A549 (cell line): ENCODE results near the gene IL5RA.

Experiments used
- BHLHE40 ChIP-seq: IDR thresholded peaks from 2 replicates; pipeline ENCODE4 v1.6.1; 2012; ENCODE audit warnings: low read depth, low read length, inconsistent platforms
- CEBPB ChIP-seq, 2 experiments: fragments of >200 bp in 1 of 2; sonication (Bioruptor Twin) in 1 of 2; formaldehyde crosslinking in 1 of 2; IDR thresholded peaks; 2 replicates each; pipeline ENCODE4 v1.6.1; 2012 to 2016
- CHD4 ChIP-seq: fragments of 200-600 bp; sonication (generic); IDR thresholded peaks from 2 replicates; pipeline ENCODE4 v1.6.1; 2016; ENCODE audit warnings: antibody characterized with exemption, mild to moderate bottlenecking, borderline replicate concordance
- EHMT2 ChIP-seq: fragments of 200-600 bp; sonication (generic); IDR thresholded peaks from 2 replicates; pipeline ENCODE4 v1.6.1; 2016; ENCODE audit warnings: antibody characterized with exemption, low read depth, mild to moderate bottlenecking, moderate library complexity
- KDM1A ChIP-seq: fragments of 200-600 bp; sonication (generic); IDR thresholded peaks from 2 replicates; pipeline ENCODE4 v1.6.1; 2016; ENCODE audit warnings: low read depth, mild to moderate bottlenecking
- KDM5A ChIP-seq: fragments of 200-600 bp; sonication (generic); IDR thresholded peaks from 2 replicates; pipeline ENCODE4 v1.6.1; 2016; ENCODE audit warnings: antibody characterized with exemption, mild to moderate bottlenecking
- MAZ ChIP-seq: fragments of 150-350 bp; IDR thresholded peaks from 2 replicates; pipeline ENCODE4 v1.6.1; 2014; ENCODE audit warnings: antibody characterized with exemption, low read depth, low read length, borderline replicate concordance
- POLR2A ChIP-seq: IDR thresholded peaks from 2 replicates; pipeline ENCODE4 v1.6.1; 2012; ENCODE audit warnings: mild to moderate bottlenecking, low read length
- RAD21 ChIP-seq, 2 experiments: fragments of >200 bp in 1 of 2; sonication (Bioruptor Twin) in 1 of 2; formaldehyde crosslinking in 1 of 2; IDR thresholded peaks in 1 of 2; conservative IDR thresholded peaks in 1 of 2; 2 replicates in 1 of 2; 3 replicates in 1 of 2; pipeline ENCODE4 v1.6.1; 2012 to 2018; ENCODE audit warnings: inconsistent platforms in 1 of 2
- TF ChIP-seq, protein P1 (sequence below): fragments of >200 bp; sonication (Bioruptor Twin); formaldehyde crosslinking; IDR thresholded peaks from 3 replicates; pipeline ENCODE4 v1.5.1; 2016
- TF ChIP-seq, protein P2 (sequence below): fragments of 450-650 bp; IDR thresholded peaks from 2 replicates; pipeline ENCODE4 v1.6.1; 2014; ENCODE audit warnings: antibody characterized with exemption
- TF ChIP-seq, protein P3 (sequence below): fragments of 200-600 bp; sonication (generic); IDR thresholded peaks from 2 replicates; pipeline ENCODE4 v1.6.1; 2016; ENCODE audit warnings: antibody characterized with exemption, mild to moderate bottlenecking, moderate library complexity

DNA sequence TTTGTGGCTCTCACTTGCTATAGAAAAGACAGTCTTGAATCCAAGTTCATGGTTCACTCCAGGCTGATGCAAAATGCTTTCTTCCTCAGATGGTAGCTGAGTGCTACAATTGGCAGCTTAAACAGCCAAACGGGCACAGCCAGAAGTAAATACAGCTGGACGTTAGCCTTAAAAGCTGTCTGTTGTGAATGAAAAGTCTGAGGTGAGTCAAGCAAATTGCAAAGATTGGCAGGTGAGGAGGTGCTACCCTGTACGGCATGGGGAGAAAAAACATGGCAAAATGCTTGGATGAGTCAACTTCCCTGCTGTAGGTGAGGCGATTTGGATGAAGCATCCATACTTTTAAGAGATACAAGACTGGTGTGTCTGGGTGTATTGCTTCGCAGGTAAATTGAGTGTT is 40.5 kb downstream of the IL5RA start:
- TF ChIP-seq, protein P1, sequence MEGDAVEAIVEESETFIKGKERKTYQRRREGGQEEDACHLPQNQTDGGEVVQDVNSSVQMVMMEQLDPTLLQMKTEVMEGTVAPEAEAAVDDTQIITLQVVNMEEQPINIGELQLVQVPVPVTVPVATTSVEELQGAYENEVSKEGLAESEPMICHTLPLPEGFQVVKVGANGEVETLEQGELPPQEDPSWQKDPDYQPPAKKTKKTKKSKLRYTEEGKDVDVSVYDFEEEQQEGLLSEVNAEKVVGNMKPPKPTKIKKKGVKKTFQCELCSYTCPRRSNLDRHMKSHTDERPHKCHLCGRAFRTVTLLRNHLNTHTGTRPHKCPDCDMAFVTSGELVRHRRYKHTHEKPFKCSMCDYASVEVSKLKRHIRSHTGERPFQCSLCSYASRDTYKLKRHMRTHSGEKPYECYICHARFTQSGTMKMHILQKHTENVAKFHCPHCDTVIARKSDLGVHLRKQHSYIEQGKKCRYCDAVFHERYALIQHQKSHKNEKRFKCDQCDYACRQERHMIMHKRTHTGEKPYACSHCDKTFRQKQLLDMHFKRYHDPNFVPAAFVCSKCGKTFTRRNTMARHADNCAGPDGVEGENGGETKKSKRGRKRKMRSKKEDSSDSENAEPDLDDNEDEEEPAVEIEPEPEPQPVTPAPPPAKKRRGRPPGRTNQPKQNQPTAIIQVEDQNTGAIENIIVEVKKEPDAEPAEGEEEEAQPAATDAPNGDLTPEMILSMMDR = no peak
- TF ChIP-seq, protein P2, sequence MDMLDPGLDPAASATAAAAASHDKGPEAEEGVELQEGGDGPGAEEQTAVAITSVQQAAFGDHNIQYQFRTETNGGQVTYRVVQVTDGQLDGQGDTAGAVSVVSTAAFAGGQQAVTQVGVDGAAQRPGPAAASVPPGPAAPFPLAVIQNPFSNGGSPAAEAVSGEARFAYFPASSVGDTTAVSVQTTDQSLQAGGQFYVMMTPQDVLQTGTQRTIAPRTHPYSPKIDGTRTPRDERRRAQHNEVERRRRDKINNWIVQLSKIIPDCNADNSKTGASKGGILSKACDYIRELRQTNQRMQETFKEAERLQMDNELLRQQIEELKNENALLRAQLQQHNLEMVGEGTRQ = no peak
- TF ChIP-seq, protein P3, sequence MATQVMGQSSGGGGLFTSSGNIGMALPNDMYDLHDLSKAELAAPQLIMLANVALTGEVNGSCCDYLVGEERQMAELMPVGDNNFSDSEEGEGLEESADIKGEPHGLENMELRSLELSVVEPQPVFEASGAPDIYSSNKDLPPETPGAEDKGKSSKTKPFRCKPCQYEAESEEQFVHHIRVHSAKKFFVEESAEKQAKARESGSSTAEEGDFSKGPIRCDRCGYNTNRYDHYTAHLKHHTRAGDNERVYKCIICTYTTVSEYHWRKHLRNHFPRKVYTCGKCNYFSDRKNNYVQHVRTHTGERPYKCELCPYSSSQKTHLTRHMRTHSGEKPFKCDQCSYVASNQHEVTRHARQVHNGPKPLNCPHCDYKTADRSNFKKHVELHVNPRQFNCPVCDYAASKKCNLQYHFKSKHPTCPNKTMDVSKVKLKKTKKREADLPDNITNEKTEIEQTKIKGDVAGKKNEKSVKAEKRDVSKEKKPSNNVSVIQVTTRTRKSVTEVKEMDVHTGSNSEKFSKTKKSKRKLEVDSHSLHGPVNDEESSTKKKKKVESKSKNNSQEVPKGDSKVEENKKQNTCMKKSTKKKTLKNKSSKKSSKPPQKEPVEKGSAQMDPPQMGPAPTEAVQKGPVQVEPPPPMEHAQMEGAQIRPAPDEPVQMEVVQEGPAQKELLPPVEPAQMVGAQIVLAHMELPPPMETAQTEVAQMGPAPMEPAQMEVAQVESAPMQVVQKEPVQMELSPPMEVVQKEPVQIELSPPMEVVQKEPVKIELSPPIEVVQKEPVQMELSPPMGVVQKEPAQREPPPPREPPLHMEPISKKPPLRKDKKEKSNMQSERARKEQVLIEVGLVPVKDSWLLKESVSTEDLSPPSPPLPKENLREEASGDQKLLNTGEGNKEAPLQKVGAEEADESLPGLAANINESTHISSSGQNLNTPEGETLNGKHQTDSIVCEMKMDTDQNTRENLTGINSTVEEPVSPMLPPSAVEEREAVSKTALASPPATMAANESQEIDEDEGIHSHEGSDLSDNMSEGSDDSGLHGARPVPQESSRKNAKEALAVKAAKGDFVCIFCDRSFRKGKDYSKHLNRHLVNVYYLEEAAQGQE = no peak
- TF ChIP-seq CEBPB (IDR thresholded peaks at IDR 0.05) = no peak
- TF ChIP-seq CHD4 = no peak
- no peak for TF ChIP-seq KDM5A
- no peak for TF ChIP-seq EHMT2
- no peak for TF ChIP-seq MAZ
- TF ChIP-seq POLR2A = no peak
- TF ChIP-seq KDM1A = no peak
- TF ChIP-seq BHLHE40 = no peak
- TF ChIP-seq RAD21 (conservative IDR thresholded peaks at IDR 0.05 in 1 of 2, IDR thresholded peaks at IDR 0.05 in 1 of 2) = no peak
